ENCODE data around the gene ACACA.
A peak's percentile ranks its signal among the peaks of the same experiment; 100 is the strongest.
"Not testable (repeated sequence)": the region's sequence is repeated elsewhere in the genome, so short reads cannot be mapped to it uniquely, and the experiment has no call there.

Gene ACACA

DNA sequence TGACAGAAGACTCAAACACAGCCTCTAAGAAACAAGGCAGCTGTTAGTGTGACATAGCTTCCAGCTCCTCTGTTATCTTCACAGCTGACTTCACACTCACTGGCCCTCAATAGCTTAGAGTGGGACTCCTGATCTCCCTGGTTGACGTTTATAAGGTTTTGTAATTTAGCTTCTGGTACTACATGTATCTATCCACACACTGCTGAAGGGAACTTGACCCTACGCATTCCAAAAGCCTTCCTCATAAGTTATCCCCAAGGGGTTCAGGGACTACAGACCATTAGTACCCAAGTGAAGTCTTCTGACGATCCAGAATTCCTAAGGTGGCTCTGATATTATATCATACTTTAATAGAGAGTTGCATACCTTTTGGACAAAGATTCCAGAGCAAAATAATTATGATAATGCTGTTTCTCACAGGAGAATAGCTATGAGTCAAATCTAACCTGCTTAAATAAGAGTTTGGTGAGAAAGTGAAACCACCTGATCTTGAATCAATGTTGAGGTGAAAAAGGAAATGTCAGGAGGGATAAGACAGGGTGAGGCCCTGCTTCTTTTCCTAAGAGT lies 14.5 kb downstream of the ACACA start:
- no peak for DNase-seq

DNA sequence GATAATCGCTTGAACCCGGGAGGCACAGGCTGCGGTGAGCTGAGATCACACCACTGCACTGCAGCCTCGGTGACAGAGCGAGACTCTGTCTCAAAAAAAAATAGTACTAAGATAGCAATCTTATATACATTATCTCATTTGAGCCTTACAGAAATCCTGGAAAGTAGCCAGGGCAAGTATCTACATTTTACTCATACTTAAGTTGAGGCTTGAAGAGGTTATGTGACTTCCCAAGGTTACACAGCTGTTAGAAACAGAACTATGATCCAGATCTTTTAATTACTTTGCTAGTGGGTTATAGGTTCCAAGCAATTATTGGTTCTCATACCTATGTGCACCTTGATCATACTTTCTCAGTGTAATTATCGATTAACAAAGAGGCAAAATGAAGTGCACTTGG lies 15.5 kb downstream of the ACACA start:
- DNase-seq: no peak

DNA sequence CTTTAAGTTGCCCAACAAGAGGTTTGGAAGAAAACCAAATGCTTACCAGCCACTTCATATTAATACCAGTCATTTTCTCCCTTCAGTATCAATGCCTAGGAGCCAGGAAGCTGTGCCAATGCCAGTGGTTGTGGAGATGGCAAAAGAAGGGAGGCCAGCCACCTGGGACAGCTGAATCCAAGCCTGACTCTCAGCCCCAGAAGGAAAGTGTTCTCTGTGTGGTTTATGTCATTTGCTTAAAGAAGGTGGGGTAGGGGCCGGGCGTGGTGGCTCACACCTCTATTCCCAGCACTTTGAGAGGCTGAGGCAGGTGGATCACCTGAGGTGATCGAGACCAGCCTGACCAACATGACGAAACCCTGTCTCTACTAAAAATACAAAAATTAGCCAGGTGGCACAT lies 17.5 kb downstream of the ACACA start:
- no peak for DNase-seq

DNA sequence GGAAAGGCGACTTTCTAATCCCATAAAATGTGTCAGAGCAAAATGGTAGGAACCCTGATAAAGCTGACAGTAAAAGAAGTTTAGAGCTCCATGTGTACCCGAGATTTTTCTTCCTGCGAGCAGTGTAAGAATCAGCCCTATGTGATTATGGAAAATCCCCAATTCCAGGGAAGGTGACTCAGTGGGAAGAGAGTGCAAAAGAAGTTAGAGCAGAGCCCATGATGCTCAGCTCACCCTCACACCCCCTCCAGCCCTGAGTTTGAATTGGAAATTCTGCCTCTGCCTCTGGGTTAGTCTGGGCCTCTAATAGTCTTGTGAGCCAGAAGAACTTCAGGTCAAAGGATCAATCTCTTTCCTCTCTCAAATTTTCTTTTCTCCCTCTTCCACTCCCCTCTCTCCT lies 18.4 kb downstream of the ACACA start:
- no peak for DNase-seq

DNA sequence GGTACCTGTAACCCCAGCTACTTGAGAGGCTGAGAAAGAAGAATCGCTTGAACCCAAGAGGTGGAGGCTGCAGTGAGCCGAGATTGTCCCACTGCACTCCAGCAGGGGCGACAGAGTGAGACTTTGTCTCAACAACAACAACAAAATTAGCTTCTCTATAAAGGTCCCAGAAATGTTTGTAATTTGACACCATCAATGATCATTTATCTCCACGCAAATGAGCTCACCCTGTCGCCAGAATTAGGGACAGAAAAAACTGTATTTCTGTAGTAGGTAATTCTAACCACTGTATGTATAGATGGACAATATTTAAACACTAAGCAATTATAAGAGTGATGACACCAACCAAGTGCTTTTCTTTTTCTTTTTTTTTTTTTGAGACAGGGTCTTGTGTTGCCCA lies 20.2 kb downstream of the ACACA start:
- no peak for DNase-seq

DNA sequence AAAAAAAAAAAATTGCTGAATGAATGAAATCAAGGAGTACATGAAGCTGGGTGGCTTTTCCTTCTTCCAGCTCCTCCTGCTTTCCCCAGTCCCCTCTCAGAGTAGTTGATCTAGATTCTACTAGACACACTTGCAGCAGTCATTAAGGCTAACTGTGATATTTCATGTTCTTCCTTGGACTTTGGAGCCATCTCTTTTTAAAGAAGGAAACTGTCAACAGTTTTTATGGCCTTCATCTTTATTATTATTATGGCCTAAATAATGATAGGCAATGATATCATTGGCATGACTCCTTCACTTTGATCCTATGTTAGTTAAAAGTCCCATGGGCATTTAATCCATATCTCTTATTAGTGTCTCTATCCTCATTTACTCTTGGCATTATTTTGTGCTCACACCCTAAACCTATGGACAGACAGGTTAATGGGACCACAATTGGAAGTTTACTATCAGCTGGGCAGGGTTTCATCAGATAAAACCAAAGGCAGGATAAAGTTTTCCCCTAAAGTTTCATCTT lies 21.1 kb downstream of the ACACA start:
- DNase-seq: no peak

DNA sequence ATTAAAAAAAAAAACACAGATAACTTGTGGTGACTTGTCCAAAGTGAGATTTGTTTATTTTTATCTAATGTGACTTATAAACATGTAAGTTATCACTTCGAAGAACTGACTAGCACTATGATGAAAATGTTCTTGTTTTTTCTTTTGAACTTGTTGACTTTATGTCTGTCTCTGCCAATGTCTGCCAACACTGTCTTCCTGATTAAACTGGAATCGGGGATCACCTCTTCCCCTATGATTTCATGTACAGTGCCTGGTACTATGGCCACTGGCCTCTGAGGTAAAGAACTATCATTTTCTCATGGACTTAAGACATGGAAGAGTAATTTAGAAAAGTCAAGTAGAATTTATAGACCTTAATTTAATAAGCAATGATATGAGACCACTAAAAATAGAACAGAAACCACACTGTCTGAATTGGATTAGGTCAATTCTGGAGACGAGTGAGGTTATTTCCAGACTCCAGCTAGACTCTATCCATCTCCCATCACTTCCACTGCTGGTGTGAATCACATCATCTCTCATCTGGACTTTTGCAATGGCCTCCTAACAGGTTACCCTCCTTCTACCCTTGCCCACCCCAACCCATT lies 22.0 kb downstream of the ACACA start:
- no peak for DNase-seq

DNA sequence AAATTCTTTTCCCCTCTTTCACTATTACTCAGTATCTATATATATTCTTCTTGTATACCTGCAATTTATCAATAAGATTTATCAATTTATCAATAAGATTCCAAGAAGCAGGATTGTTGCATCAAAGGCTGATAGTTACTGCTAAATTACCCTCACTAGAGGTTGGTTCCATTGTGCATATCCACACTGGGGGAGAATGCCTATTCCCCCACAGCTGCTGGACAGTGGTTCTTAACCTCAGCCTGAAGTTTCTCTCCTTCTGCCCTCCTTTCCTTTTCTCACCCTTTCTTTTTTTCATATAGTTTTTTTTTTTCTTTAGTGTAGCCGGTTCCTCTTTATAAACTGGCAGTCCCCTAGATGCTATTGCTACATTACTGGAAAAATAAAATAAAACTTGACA lies 24.6 kb downstream of the ACACA start:
- DNase-seq: no peak

DNA sequence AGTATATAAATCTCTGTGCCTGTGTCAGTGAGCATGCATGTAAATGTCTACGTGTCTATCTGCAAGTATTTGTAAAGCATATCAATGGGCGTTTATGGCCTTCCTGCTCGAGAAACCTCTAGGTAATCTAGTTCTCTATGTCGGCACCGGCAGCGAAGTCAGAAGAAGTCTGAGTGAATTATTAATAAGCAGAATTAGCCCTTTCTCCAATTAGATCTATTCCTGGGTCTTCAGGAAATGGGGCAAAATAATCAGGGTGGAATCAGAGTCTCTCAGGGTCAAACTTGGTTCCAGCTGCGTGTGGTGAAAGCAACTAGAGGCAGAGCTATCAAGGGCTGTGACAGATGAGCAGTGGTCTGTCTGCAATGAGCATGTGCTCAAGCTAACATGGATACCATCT lies 30.9 kb downstream of the ACACA start, which contains the start of gene C17orf78:
Gene C17orf78, plus strand, starts transcription at position 280 of the 400 bp plus-strand sequence. Its CDS starts 108 bp downstream, at position 388.
- DNase-seq: no peak

DNA sequence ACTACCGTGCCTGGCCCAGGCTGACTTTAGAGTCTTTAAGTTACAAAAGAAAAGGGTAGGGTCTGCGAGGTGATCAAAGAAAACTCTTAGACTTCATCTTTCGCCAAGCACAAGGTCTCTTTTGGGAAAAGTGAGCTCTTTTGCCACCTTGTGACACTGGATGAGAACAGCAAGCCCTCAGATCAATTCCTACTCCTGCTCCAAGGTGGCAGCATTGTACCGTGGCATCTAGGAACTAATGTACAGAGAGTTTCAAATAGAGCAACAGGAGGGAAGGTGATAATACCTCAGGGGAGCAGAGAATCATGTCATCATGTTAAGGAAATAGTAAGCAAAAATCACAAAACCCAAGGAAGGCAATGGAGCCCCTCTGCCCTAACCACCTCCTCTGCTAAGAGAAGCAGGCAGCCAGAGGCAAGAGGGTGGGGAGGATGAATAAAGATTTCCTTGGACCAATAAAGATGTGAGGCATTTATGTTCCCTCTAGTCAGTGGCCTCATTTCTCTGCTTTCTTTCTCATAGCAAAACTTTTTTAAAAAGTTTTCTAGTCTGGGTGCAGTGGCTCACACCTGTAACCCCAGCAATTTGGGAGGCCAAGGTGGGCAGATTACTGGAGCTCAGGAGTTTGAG lies 33.0 kb downstream of the ACACA start:
- DNase-seq: peak in 1 of 2 donors; percentile 81

DNA sequence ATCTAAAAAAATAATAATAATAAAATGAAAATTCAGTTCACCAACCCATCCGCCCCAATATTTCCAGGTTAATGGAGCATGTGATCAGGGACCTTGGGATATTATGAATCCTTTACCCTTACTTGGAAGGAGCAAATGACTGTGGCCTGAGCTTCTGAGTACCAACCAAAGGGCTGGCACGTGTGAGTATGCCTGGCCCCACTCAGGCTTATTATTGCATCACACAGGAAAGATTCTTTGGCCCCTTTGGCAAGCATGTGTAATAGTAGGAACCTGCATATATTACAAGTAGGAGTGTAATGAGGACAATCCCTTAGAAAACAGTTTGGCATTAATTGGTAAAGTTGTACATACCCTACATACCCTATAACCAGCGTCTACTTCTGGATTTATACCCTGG lies 38.1 kb downstream of the ACACA start:
- DNase-seq: no peak

DNA sequence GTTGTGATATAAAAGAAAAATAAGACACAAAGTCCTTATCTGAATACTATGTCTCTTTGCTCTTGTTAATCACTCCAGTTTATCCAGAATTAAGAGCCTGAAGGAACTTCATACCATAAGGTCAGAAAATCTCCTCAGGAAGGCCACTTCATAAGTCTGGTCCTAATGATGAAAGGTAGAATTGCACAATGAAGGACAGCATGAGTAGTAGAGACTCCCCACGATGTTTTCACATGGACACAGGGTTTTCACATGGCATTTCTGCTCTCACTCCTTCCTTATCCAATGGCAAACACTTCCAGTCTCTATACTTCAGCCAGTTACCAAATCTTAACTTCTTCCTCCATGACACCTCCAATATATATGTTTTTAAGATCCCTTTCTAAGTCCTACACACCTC lies 41.0 kb downstream of the ACACA start:
- no peak for DNase-seq

DNA sequence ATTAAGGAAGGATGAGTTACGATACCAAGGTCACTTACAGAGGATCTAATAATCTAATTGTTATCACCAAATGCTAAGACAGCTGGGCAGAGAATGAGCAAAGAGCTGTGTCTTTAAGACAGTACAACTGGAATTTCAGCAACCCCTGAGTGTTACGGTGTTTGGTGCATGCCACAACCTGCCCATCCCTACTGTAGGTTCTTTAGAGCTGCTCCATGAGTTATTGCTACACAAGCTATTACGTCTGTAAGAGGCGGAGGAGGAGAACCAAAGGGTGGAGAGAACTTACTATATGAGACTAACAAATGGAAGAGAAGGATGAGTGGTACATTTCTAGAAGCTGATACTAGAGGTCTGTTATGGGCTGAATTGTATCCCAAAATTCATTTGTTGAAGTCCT lies 45.1 kb downstream of the ACACA start:
- DNase-seq: no peak

DNA sequence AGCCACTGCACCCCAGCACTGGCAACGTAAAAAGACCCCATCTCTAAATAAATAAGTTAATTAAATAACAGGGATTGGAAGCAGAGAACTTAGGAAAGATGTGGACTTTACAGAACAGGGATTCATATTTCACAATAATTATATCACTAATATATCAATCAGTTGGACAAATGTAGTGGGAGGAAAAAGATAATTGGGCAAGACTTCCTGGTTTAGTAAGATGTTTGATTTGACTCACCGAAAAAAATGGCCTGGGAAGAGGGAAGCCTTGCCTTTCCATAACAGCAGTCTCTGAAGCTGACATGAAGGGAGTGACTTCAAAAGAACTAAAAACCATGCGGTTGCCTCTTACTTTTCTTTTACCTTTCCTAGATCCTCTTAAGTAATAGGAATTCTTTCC lies 46.0 kb downstream of the ACACA start:
- DNase-seq: no peak

DNA sequence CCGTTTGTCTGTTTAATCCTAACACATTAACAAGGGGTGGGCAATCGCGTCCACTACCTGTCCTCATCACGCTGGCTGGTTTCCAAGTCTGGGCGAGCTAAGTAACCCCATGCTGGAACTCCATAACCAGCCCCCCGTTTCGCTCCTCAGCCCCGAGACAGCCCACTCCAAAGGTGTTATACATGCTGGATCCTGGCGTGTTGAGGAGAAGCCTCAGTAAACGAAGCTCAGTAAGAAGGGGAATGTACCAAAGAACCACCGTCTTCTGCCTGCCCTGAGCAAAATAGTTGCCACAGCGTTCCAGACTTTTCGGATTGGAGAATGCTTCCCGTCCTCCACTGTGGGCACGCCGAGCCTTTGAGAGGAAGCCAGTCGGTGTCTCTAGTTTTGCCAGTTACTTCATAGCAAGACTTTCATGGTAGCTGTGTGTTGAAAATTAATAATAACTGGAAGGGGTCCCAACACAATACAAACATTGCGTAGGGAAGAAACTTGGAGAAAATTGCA lies 46.9 kb downstream of the ACACA start:
- DNase-seq: no peak

DNA sequence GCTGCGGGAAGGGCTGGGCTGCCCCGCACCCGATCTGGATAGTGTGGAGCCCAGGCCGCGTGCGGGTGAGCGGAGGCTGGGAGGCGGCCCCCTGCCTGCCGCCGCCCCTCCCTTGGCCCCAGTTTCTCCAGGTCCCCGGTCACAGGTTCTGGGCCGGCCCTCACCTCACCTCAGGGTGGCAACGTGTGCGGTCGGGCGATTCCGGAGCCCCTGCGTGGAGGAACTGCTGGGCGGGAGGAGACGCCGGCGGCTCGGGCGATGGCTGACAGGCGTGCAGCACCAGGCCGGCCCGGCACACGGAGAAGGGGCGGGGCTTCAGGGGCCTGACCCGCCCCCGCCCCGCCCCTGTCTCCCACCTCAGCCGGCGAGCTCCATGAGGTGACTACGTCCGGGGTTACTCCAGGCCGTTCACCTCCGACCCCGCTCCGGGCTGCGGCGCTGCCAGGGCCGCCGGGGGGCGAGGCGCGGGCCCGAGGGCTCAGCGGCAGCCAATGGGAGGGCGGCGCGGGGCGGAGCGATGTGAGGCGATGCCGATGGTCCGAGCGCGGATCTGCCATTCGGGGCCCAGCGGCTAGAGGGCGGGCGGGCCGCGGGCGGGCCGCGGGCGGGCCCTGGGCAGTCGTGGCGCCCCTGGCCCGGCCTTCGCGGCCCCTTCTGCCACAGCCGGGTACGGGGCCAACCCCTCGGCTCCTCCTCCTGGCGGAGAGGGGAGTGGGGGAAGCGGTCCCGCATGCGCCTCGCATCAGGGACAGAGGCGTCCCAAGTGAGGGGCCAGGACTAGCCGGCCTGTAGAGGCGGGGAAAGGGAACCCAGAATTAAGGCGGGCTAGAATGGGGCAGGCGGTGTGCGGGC lies 47.6 kb downstream of the ACACA start:
- DNase-seq: peak; percentile 77 to 84

DNA sequence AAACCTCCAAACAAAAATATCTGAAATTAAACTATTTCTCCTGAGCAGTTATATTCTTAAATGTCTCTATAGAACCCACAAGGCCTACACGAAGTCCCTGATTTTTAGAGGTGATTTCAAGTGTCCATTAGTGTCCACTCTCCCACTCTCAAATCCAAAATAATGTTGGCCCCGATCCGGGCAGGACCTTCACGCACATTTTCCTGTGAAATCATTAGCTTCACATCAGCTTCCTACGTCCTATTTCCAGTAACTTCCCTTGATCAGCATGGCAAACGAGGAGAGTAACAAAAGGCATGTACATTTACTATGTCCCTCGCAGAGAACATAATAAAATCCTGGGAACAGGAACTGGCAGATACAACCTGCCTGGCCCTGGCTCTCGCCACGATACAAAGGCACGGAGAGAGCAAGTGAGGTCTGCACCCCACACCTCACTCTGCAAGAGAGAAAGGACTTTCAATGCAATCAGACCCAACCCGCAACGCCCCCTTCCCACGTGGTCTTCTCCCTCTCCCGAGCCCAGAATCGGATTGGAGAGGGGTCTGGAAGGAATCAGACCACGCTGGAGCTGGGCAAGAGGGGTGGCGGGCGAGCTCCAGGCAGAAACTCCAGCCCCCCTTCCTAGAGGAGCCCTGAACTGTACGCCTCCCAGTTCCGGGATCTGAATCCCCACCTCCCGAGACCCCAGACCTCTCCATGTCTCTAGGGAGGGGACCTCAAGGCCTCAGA lies 48.4 kb downstream of the ACACA start:
- peak in 1 of 2 donors; percentile 2 for DNase-seq

DNA sequence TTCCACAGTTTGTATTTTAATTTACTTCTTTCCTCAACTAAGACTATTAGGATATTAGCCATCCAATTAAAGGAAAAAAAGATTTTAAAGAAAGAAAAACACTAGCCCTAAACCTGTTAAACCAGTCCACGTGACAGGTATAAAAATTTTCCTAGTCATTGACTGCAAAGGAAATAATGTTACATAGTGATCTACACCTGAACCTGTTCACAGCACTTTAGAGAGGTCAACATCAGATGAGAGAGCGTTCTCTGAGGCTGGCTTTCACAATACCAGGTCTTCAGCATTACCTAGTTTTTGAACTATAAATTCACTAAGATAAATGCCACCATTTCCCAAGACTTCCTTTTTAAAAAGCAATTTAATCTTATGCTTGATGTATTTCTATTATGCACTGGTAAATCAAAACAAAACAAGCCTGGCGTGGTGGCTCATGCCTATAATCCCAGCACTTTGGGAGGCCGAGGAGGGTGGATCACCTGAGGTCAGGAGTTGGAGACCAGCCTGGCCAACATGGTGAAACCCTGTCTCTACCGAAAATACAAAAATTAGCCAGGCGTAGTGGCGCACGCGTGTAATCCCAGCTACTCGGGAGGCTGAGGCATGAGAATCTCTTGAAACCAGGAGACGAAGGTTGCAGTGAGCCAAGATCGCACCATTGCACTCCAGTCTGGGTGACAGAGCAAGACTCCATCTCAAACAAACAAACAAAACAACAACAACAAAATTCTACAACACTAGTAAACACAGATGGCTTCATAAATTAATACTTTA lies 49.7 kb downstream of the ACACA start:
- DNase-seq: not testable (repeated sequence)

DNA sequence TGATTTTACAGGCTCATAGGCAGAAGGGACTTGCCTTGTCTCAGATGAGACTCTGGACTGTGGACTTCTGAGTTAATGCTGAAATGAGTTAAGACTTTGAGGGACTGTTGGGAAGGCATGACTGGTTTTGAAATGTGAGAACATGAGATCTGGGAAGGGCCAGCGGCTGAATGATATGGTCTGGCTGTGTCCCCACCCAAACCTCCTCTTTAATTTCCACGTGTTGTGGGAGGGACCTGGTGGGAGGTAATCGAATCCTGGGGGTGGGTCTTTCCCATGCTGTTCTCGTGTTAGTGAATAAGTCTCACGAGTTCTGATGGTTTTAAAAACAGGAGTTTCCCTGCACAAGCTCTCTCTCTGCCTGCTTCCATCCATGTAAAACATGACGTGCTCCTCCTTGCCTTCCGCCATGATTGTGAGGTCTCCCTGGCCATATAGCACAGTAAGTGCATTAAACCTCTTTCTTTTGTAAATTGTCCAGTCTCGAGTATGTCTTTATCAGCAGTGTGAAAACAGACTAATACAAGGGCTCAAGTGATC lies 59.7 kb downstream of the ACACA start:
- not testable (repeated sequence) for DNase-seq

DNA sequence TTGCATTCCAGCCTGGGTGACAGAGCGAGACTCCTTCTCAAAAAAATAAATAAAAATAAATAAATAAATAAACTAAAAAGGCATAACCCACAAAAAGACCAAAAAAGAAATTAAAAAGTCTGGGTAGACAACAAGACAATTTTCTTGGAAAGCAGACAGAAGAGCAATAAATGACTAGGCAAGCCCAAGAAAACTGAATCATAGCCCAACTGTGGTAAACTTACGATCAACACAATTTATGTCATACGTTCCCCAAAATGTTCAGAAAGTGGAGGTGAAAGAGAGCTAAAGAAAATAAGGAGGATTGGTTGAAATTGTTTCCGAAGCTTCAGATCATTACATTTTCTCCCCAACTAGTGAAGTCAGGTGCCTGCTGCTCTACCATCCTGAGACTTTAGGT lies 62.1 kb downstream of the ACACA start:
- DNase-seq: no peak

DNA sequence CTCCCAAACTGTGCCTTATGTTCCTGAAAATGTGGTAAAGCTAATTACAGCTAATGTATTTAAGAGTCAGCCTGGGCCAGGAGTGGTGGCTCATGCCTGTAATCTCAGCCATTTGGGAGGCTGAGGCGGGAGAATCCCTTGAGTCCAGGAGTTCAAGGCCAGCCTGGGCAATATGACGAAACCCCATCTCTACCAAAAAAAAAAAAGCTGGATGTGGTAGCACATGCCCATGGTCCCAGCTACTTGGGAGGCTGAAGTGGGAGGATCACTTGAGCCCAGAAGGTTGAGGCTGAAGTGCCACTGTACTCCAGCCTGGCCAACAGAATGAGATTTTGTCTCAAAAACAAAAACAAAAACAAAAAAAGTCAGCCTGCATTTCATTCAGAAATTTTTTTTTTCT lies 64.0 kb downstream of the ACACA start:
- DNase-seq: no peak
